Retinal pigment epithelial cell (primary cell): ENCODE results near the gene PTPN23.
A peak's percentile ranks its signal among the peaks of the same experiment; 100 is the strongest.

Experiments
- DNase-seq: peaks from one replicate; pipeline ENCODE4 v3.0.0-alpha.2; 2010; ENCODE audit warnings: low read depth
- H3K4me3 ChIP-seq: 2 replicates; pipeline ENCODE4 v1.5.1; 2011; ENCODE audit warnings: mild to moderate bottlenecking, low read length, control low read depth, moderate library complexity
- TF ChIP-seq, protein P1 (sequence below): conservative IDR thresholded peaks from 2 replicates; pipeline ENCODE4 v1.5.1; 2011; ENCODE audit warnings: low read depth, low read length, control low read depth, inconsistent platforms

PTPN23 gene

DNA sequence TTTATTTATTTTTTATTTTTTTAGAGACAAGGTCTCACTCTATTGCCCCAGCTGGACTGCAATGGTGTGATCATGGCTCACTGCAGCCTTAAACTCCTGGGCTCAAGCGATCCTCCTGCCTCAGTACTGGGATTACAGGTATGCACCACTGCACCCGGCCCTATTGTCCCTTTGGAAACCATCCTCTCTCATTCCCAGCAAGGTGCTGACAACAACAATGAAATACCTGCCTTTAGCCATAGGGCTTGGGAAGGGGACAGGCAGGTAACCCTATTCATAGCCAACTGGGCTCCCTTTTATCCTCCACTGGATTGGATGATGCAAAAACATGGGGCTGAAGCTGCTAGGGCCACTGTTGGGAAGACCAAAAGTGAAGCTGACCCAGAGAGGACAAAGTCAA is 51.9 kb downstream of the PTPN23 start:
- DNase-seq, result no peak
- H3K4me3 ChIP-seq, result no peak overlapping the region
- TF ChIP-seq, protein P1, sequence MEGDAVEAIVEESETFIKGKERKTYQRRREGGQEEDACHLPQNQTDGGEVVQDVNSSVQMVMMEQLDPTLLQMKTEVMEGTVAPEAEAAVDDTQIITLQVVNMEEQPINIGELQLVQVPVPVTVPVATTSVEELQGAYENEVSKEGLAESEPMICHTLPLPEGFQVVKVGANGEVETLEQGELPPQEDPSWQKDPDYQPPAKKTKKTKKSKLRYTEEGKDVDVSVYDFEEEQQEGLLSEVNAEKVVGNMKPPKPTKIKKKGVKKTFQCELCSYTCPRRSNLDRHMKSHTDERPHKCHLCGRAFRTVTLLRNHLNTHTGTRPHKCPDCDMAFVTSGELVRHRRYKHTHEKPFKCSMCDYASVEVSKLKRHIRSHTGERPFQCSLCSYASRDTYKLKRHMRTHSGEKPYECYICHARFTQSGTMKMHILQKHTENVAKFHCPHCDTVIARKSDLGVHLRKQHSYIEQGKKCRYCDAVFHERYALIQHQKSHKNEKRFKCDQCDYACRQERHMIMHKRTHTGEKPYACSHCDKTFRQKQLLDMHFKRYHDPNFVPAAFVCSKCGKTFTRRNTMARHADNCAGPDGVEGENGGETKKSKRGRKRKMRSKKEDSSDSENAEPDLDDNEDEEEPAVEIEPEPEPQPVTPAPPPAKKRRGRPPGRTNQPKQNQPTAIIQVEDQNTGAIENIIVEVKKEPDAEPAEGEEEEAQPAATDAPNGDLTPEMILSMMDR, result no peak

DNA sequence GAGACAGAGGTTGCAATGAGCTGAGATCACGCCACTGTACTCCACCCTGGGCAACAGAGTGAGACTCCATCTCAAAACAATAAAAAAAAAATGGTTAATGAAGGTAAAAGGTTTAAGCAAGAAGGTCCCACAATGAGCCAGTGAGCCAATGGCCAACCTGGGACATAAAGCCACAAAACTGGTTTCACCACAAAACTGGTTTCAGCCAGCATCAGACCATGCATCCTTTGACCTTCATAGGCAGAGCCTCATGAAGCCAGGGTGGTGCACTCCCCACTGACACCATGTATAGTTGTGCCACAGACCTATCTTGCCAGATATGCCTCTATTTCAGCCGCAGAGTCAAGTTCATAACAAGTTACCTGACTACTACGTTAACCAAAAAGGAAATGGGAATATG is 53.0 kb downstream of the PTPN23 start:
- DNase-seq, result no peak
- H3K4me3 ChIP-seq, result no peak overlapping the region
- TF ChIP-seq, protein P1, result no peak

DNA sequence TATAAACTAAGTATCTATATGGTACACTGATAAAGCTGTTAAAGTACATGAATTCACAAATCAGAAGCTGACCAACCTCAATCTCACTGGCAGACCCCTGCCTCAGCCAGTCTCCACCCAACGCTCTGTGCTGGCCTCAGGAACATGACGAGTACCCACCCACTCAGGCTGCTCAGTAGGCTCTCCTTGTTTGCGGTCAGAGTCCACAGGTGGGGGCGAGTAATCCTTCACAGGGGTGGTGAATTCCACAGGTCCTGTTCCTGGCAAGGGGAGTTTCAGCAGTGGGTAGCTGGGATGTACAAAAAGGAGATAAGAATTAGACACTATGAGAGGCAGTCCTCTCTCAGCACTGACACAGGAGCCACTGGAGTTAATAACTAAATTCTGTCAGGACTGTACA is 54.0 kb downstream of the PTPN23 start:
- TF ChIP-seq, protein P1, result no peak
- no peak for DNase-seq
- H3K4me3 ChIP-seq, result no peak overlapping the region

- H3K4me3 ChIP-seq, result no peak overlapping the region
- TF ChIP-seq, protein P1, result no peak
- DNase-seq, result no peak
Measured at GRCh38 chr3:47436180-47436579, 55.4 kb downstream of the PTPN23 start.

DNA sequence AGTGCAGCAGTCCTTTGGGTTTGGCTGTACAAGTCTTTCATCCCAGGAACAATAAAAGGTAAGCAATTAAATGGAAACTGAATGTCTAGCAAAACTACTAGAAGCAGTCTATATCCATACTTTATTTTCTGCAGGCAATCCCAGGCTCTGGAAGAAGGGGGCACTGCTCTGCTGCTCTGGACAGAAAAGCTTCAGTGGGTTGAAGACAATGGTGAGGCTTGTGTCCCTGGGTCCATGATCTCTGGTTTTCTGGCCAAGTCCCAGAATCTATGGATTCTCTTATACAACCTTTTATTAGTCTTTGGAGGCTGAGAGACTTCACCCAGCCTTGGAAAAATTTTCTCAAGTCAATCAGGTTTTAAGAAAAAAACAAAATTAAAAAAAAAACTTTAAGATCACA is 59.3 kb downstream of the PTPN23 start:
- TF ChIP-seq, protein P1, result peak; percentile 56
- H3K4me3 ChIP-seq, result no peak overlapping the region
- no peak for DNase-seq

- no peak for DNase-seq
- H3K4me3 ChIP-seq, result no peak overlapping the region
- TF ChIP-seq, protein P1, result no peak
Measured at GRCh38 chr3:47441796-47442551, 61.2 kb downstream of the PTPN23 start.

DNA sequence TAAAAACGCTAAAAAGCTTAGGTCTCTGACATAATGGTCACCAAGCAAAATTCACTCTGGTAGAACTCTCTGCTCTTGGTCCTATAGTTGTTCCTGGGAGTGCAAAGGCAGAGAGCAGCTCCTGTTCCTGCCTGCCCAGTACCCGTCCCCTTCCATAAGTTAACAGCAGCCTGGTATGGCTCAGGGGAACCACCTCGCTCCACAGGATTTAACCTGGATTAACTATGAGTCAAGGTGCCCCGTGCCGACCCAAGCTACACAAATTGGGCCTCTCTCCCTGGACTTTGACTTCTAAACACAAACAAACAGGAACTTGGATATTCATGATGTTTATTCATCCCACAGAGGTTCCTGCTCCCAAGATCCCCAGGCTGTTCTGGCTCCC is 62.8 kb downstream of the PTPN23 start:
- peak; percentile 76 for DNase-seq
- peak overlapping the region; percentile 5 for H3K4me3 ChIP-seq
- TF ChIP-seq, protein P1, result no peak
